ENCODE measurements around the gene GPR17.

The GPR17 gene

GRCh38 chr2:127652786-127653357 lies 6.9 kb downstream of the GPR17 start:
- H3K4me3 ChIP-seq (replicated peaks; ENCODE audit: low read depth, low read length) = no peak overlapping the region
- DNase-seq (ENCODE audit: extremely low read depth, low read depth) = no peak
- no peak for TF ChIP-seq CTCF (IDR thresholded peaks at IDR 0.05; ENCODE audit: low read depth, low read length, missing control alignments)

- DNase-seq (ENCODE audit: extremely low read depth, low read depth) = no peak
- no peak overlapping the region for H3K4me3 ChIP-seq (replicated peaks; ENCODE audit: low read depth, low read length)
- TF ChIP-seq CTCF (IDR thresholded peaks at IDR 0.05; ENCODE audit: low read depth, low read length, missing control alignments) = no peak
Observed at GRCh38 chr2:127653421-127654083, 7.6 kb downstream of the GPR17 start.

DNA sequence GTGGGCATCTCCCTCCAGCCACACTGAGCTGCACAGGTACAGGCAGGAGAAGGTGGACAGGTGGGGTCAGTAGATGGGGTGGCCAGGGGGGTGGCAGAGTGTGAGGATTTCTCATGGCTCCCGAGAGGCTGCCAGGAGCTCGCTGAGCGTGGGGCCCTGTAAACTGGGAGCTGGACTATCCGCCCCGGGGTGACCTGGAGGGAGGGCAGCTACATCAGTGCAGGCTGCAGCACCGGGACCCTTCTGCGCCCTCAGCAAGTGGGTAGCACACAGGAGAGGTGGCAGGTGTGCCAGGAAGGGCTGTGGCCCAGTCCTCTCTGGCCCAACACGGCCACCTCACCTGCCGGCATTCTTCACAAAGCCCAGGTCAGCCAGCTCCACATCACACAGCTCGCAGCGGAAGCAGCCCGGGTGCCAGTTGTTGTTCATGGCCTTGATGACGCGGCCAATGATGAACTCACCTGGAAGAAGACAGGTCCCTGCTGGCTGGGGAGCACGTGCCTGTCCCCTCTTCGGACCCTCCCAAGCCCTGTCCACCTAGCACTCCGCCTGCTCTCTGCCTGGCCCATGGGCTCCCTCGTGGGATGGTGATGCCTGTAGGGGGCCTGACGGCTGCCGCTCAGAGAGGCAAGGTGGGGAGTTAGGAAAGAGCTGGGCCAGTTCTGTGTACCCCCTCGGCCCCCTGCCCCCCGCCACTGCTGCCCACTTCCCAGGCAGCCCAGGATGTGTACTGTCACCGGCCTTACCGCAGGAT lies 8.3 kb downstream of the GPR17 start:
- TF ChIP-seq CTCF (IDR thresholded peaks at IDR 0.05; ENCODE audit: low read depth, low read length, missing control alignments) = no peak
- no peak overlapping the region for H3K4me3 ChIP-seq (replicated peaks; ENCODE audit: low read depth, low read length)
- no peak for DNase-seq (ENCODE audit: extremely low read depth, low read depth)

DNA sequence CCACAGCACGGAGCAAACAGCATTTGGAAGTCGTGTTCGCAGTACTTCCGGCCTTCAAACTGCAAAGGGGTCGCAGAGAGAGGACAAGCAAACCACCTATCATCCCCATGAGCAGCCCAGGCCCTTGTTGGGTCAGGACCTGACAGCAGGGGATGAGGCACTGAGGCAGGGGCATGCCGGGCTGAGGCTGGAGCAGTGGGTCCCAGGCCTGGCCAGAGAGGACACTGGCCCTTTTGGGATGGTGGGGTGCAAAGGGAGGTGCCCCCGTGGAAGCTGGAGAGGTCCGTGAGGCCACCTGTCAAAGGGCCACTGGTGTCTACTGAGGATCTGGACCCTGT lies 8.9 kb downstream of the GPR17 start:
- DNase-seq (ENCODE audit: extremely low read depth, low read depth) = no peak
- H3K4me3 ChIP-seq (replicated peaks; ENCODE audit: low read depth, low read length) = no peak overlapping the region
- TF ChIP-seq CTCF (IDR thresholded peaks at IDR 0.05; ENCODE audit: low read depth, low read length, missing control alignments) = no peak

GRCh38 chr2:127655209-127656073 lies 9.5 kb downstream of the GPR17 start:
- DNase-seq (ENCODE audit: extremely low read depth, low read depth) = no peak
- no peak for TF ChIP-seq CTCF (IDR thresholded peaks at IDR 0.05; ENCODE audit: low read depth, low read length, missing control alignments)
- H3K4me3 ChIP-seq (replicated peaks; ENCODE audit: low read depth, low read length) = no peak overlapping the region

- no peak for DNase-seq (ENCODE audit: extremely low read depth, low read depth)
- H3K4me3 ChIP-seq (replicated peaks; ENCODE audit: low read depth, low read length) = no peak overlapping the region
- TF ChIP-seq CTCF (IDR thresholded peaks at IDR 0.05; ENCODE audit: low read depth, low read length, missing control alignments) = no peak
Observed at GRCh38 chr2:127656569-127657231, 10.7 kb downstream of the GPR17 start.
